Transverse colon (tissue), 4 donors: ENCODE data around the gene HK1. TPM values are rescaled to one million over a fixed set of nuclear protein-coding genes. Genes with fewer than 3 reads are reported as not detected.

ENCODE experiments used
- DNase-seq: peaks from one replicate; pipeline ENCODE4 v3.0.0-alpha.2; 2019
- H3K27ac ChIP-seq, 4 donors: fragments of 200-600 bp; sonication (generic); 2 replicates each; pipeline ENCODE4 v1.5.1; 2016 to 2018; ENCODE audit warnings: inconsistent platforms in 4 of 4
- H3K27me3 ChIP-seq: fragments of 200-600 bp; sonication (generic); 2 replicates; pipeline ENCODE4 v1.5.1; 2017; ENCODE audit warnings: inconsistent platforms
- H3K36me3 ChIP-seq, 4 donors: fragments of 200-600 bp; sonication (generic); 2 replicates each; pipeline ENCODE4 v1.5.1; 2017 to 2019; ENCODE audit warnings: inconsistent platforms in 4 of 4
- H3K4me1 ChIP-seq, 4 donors: fragments of 200-600 bp; sonication (generic); 2 replicates each; pipeline ENCODE4 v1.5.1; 2017 to 2020; ENCODE audit warnings: inconsistent platforms in 4 of 4
- H3K4me3 ChIP-seq, 4 donors: fragments of 200-600 bp; sonication (generic); 1 replicate in 1 of 4; 2 replicates in 3 of 4; pipeline versions ENCODE4 v1.5.1 to v1.6.1; 2017 to 2019; ENCODE audit warnings: inconsistent platforms in 4 of 4
- H3K9me3 ChIP-seq, 2 donors: fragments of 200-600 bp; sonication (generic); 2 replicates each; pipeline ENCODE4 v1.5.1; 2017 to 2019; ENCODE audit warnings: inconsistent platforms in 2 of 2
- EP300 ChIP-seq: sonication (generic); formaldehyde crosslinking; IDR thresholded peaks from one replicate; pipeline ENCODE4 v1.6.1; 2017; ENCODE audit warnings: antibody characterized with exemption, low read depth
- POLR2A ChIP-seq: fragments of 450-650 bp; IDR thresholded peaks from one replicate; pipeline ENCODE4 v1.6.1; 2016; ENCODE audit warnings: antibody characterized with exemption, mild to moderate bottlenecking, moderate library complexity
- POLR2AphosphoS5 ChIP-seq, 3 donors: sonication (generic); formaldehyde crosslinking; IDR thresholded peaks; one replicate each; pipeline ENCODE4 v1.6.1; 2016; ENCODE audit warnings: antibody characterized with exemption in 3 of 3
- WGBS, 2 donors: methylation state at CpG; one replicate each; pipeline ENCODE4 v1.1.5; 2018; ENCODE audit warnings: low coverage in 1 of 2; 5-methylcytosine and 5-hydroxymethylcytosine counted together
- in situ Hi-C, 4 donors: fragments of 200-750 bp; cut with MboI; loops; one replicate each; pipeline versions ENCODE4 v1.15.0 to v1.15.1; 2017; ENCODE audit warnings: low sequenced_read_pairs in 3 of 4, low pct_ligation_motif_present in 1 of 4, low pct_unique_long_range_greater_than_20kb in 1 of 4
- intact Hi-C: fragments of 100-400 bp; cut with DNase I; formaldehyde crosslinking; loops from one replicate; pipeline ENCODE4 v1.15.1; 2023; ENCODE audit warnings: low total_unique reads
- total RNA-seq, 4 donors: library from RNA; depleted of rRNA; stranded (reverse); fragments of >200 nt; gene quantifications; one replicate each; pipeline ENCODE4 v1.1.0, GENCODE V29; 2016
- TF ChIP-seq, protein P1 (sequence below), 5 experiments: fragments of 200-600 bp in 3 of 5; fragments of 450-650 bp in 2 of 5; sonication (generic) in 3 of 5; IDR thresholded peaks; 1 replicate in 2 of 5; 2 replicates in 3 of 5; pipeline ENCODE4 v1.5.1; 2016 to 2017; ENCODE audit warnings: antibody characterized with exemption in 5 of 5, inconsistent platforms in 3 of 5, mild to moderate bottlenecking in 2 of 5, moderate library complexity in 1 of 5

Gene HK1
- total RNA-seq, 4 donors from 2014 or later = 27.3 to 69.9 (median 54.0) TPM

DNA sequence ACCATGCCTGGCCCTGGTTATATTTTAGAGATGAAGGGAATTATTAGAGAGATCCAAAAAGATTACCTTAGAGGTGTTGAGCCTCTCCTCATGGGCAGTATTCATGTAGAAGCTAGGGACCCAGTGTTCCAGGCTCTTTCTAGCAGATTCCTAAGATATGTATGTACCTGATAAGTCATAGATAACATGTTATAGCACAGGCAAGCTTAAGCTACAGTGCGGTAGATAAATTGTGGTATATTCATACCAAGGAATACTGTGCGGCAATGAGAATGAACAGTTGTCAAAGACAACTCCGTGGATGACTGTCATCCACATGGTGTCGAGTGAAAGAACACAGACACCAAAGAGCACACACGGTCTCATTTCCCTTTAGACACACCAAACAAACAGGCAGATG, 85.4 kb downstream of the HK1 start:
- in situ Hi-C loops (no loop called here), intact Hi-C loops (loop anchor here (5.0 kb wide), 1 partner anchor 46 kb away; no protein-coding TSS in a partner anchor)
- no peak for DNase-seq
- 88 to 91% methylated on average over 5 of the region's 5 CpGs for WGBS, 2 donors
- H3K4me1 ChIP-seq = peaks cover 23 to 41% (median 39%) of the 10 kb centered on the region in 4 donors
- H3K9me3 ChIP-seq = no peaks in the 10 kb centered on the region
- no peak for TF ChIP-seq POLR2A
- TF ChIP-seq, protein P1, sequence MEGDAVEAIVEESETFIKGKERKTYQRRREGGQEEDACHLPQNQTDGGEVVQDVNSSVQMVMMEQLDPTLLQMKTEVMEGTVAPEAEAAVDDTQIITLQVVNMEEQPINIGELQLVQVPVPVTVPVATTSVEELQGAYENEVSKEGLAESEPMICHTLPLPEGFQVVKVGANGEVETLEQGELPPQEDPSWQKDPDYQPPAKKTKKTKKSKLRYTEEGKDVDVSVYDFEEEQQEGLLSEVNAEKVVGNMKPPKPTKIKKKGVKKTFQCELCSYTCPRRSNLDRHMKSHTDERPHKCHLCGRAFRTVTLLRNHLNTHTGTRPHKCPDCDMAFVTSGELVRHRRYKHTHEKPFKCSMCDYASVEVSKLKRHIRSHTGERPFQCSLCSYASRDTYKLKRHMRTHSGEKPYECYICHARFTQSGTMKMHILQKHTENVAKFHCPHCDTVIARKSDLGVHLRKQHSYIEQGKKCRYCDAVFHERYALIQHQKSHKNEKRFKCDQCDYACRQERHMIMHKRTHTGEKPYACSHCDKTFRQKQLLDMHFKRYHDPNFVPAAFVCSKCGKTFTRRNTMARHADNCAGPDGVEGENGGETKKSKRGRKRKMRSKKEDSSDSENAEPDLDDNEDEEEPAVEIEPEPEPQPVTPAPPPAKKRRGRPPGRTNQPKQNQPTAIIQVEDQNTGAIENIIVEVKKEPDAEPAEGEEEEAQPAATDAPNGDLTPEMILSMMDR (IDR thresholded peaks at IDR 0.05) = no peak
- TF ChIP-seq POLR2AphosphoS5 (IDR thresholded peaks at IDR 0.05) = no peak
- TF ChIP-seq EP300 = no peak
- no peak overlapping the region for H3K27ac ChIP-seq
- no peak overlapping the region for H3K4me3 ChIP-seq
- H3K36me3 ChIP-seq = peaks cover 0 to 6% (median 0%) of the 10 kb centered on the region in 4 donors
- no peaks in the 10 kb centered on the region for H3K27me3 ChIP-seq

DNA sequence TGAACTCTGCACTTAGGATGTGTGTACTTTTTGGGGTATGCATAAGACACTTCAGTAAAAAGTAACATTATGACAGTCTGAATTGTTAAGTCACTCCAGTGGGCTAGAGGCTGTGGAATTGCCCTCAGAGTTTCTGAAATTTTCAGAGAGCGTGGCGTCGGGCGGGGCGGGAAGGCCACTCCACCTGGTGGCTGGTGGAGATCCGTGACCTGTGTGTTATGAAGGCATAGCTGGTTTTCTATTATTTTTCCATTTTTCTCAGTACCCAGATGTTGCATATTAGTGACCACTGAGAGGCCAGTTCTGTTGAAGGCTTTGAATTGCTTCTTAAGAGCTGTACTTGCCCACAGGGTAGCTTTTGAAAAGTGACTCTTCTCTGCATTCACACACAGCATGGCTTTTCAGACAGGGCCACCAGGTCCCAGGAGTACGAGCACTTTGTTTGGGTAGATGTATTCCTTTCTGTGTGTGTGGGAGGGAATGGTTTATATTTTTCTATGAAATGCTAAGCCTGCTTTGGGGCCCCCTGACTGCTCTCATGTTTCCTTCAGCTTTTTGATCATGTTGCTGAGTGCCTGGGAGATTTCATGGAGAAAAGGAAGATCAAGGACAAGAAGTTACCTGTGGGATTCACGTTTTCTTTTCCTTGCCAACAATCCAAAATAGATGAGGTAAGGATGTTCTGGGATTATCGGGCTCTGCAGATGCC, 86.1 kb downstream of the HK1 start:
- Histone ChIP-seq H3K9me3 (no peaks in the 10 kb centered on the region), H3K4me1 (peaks cover 18 to 38% (median 35%) of the 10 kb centered on the region in 4 donors), H3K27ac (no peak overlapping the region), H3K36me3 (peaks cover 0 to 7% (median 2%) of the 10 kb centered on the region in 4 donors), H3K4me3 (no peak overlapping the region), H3K27me3 (no peaks in the 10 kb centered on the region)
- no peak for DNase-seq
- WGBS, 2 donors = 78 to 93% methylated on average over 8 to 9 of the region's 9 CpGs
- intact Hi-C loops = loop anchor here (5.0 kb wide), 1 partner anchor 47 kb away; no protein-coding TSS in a partner anchor
- in situ Hi-C loops = no loop called here
- TF ChIP-seq POLR2A = no peak
- TF ChIP-seq POLR2AphosphoS5 (IDR thresholded peaks at IDR 0.05) = no peak
- TF ChIP-seq EP300 = no peak
- TF ChIP-seq, protein P1 (IDR thresholded peaks at IDR 0.05) = no peak

DNA sequence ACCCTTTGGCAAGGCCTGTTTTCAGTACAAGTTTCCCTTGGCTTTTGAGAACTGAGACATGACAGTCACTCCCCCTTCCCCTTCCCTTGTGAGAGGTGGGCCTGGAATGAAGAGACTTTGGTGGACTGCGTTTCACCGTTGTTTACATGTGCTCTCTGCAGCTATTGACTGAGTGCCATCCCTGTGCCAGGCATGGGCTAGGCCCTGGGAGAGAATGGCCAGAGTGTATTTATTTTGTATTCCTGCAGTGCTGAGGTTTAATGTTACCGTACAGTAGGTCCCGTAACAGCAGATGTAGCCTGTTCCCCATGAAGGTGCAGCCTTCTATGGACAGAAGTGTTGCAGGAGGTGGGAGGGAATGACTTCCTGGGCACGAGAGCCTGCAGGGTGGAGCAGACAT, 88.4 kb downstream of the HK1 start:
- H3K36me3 ChIP-seq = peaks cover 0 to 23% (median 7%) of the 10 kb centered on the region in 4 donors
- TF ChIP-seq POLR2A (no peak), EP300 (no peak), POLR2AphosphoS5 (IDR thresholded peaks at IDR 0.05) (no peak)
- TF ChIP-seq, protein P1 (IDR thresholded peaks at IDR 0.05) = no peak
- H3K27ac ChIP-seq = no peak overlapping the region
- H3K9me3 ChIP-seq = no peaks in the 10 kb centered on the region
- no peak for DNase-seq
- 89 to 92% methylated on average over 2 to 5 of the region's 5 CpGs for WGBS, 2 donors
- intact Hi-C loops = no loop called here
- H3K4me1 ChIP-seq = peaks cover under 1 to 14% (median 13%) of the 10 kb centered on the region in 4 donors
- H3K4me3 ChIP-seq = no peak overlapping the region
- no peaks in the 10 kb centered on the region for H3K27me3 ChIP-seq
- in situ Hi-C loops = no loop called here

DNA sequence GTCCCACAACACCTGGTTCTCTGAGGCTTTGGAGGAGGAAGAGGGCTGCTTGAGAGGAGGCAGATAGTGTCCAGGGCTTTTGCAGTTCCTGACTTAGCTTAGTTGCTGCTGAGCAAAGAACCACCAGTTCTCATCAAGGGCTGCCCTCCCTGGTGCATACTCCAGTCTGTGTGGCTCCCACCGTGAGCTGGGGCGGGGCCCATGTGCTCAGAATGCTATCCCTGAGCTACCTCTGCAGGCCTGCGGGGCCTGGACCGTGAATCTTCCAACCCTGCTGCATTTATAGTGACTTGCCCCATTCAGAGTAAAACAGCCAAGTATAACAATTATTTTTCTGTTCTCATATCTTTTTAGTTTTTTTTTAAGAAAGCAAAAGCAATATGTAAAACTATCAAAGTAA, 89.2 kb downstream of the HK1 start:
- no peak for DNase-seq
- intact Hi-C loops = no loop called here
- H3K9me3 ChIP-seq = no peaks in the 10 kb centered on the region

More for the DNA sequence above, 89.2 kb downstream of the HK1 start:
- H3K27ac ChIP-seq = no peak overlapping the region
- TF ChIP-seq POLR2AphosphoS5 (IDR thresholded peaks at IDR 0.05) = no peak
- no peak for TF ChIP-seq EP300
- TF ChIP-seq POLR2A = no peak
- TF ChIP-seq, protein P1 (IDR thresholded peaks at IDR 0.05) = no peak
- no peak overlapping the region for H3K4me3 ChIP-seq
- peaks cover 0 to 23% (median 7%) of the 10 kb centered on the region in 4 donors for H3K36me3 ChIP-seq
- H3K4me1 ChIP-seq = peaks cover 0 to 7% (median 6%) of the 10 kb centered on the region in 4 donors
- 83 to 88% methylated on average over 1 to 4 of the region's 4 CpGs for WGBS, 2 donors
- H3K27me3 ChIP-seq = no peaks in the 10 kb centered on the region
- in situ Hi-C loops = no loop called here
